Sigmoid colon (tissue), 7 donors: ENCODE measurements around the gene RBBP5. TPM values are rescaled to one million over a fixed set of nuclear protein-coding genes. Genes with fewer than 3 reads are reported as not detected.

Experiments used
- DNase-seq: peaks from one replicate; pipeline ENCODE4 v3.0.0-alpha.2; 2019
- H3K27ac ChIP-seq, 4 donors: fragments of 200-600 bp; sonication (generic); one replicate each; pipeline ENCODE4 v1.5.1; 2016 to 2019; ENCODE audit warnings: mild to moderate bottlenecking in 1 of 4
- H3K27me3 ChIP-seq, 3 donors: fragments of 200-600 bp; sonication (generic); one replicate each; pipeline ENCODE4 v1.5.1; 2019; ENCODE audit warnings: mild to moderate bottlenecking in 1 of 3
- H3K36me3 ChIP-seq, 4 donors: fragments of 200-600 bp; sonication (generic); one replicate each; pipeline ENCODE4 v1.5.1; 2016 to 2019
- H3K4me1 ChIP-seq, 4 donors: fragments of 200-600 bp; sonication (generic); one replicate each; pipeline ENCODE4 v1.5.1; 2017 to 2019
- H3K4me3 ChIP-seq, 4 donors: fragments of 200-600 bp; sonication (generic); one replicate each; pipeline ENCODE4 v1.5.1; 2017 to 2019; ENCODE audit warnings: mild to moderate bottlenecking in 2 of 4, moderate library complexity in 1 of 4
- H3K9me3 ChIP-seq, 4 donors: fragments of 200-600 bp in 3 of 4; sonication (generic) in 3 of 4; one replicate each; pipeline versions ENCODE4 v1.5.1 to v1.6.1; 2013 to 2019
- EP300 ChIP-seq, 4 donors: sonication (generic); formaldehyde crosslinking; IDR thresholded peaks; one replicate each; pipeline ENCODE4 v1.6.1; 2017; ENCODE audit warnings: antibody characterized with exemption in 4 of 4
- POLR2A ChIP-seq, 2 donors: fragments of 450-650 bp; IDR thresholded peaks; one replicate each; pipeline ENCODE4 v1.6.1; 2016; ENCODE audit warnings: antibody characterized with exemption in 2 of 2, mild to moderate bottlenecking in 2 of 2, moderate library complexity in 2 of 2
- POLR2AphosphoS5 ChIP-seq, 4 donors: sonication (generic); formaldehyde crosslinking; IDR thresholded peaks; one replicate each; pipeline ENCODE4 v1.6.1; 2017; ENCODE audit warnings: antibody characterized with exemption in 4 of 4
- WGBS, 2 donors: extraction: QIAGEN DNeasy Blood & Tissue Kit; methylation state at CpG; one replicate each; pipeline ENCODE4 v1.1.7; 2013; 5-methylcytosine and 5-hydroxymethylcytosine counted together
- intact Hi-C: fragments of 100-400 bp; cut with DNase I; formaldehyde crosslinking; loops from one replicate; pipeline ENCODE4 v1.15.1; 2023
- polyA plus RNA-seq, 3 donors: library from polyadenylated mRNA; stranded (reverse); fragments of 200-250 nt; gene quantifications; one replicate each; pipeline ENCODE4 v1.2.3, GENCODE V29; 2013
- total RNA-seq, 4 donors: library from RNA; depleted of rRNA; stranded (reverse); fragments of >200 nt; gene quantifications; one replicate each; pipeline ENCODE4 v1.1.0, GENCODE V29; 2016
- TF ChIP-seq, protein P1 (sequence below), 4 experiments: fragments of 450-650 bp in 3 of 4; fragments of 200-600 bp in 1 of 4; IDR thresholded peaks; one replicate each; pipeline ENCODE4 v1.5.1; 2016 to 2019; ENCODE audit warnings: antibody characterized with exemption in 4 of 4, mild to moderate bottlenecking in 3 of 4, moderate library complexity in 2 of 4
- donor health status: healthy with polysubstance abuse.
- donor health status: Bipolar disorder and iron deficiency.
- donor health status: healthy.

The RBBP5 gene
- total and polyA plus RNA-seq, 7 donors, result 6.6 to 36.5 (median 12.2) TPM

DNA sequence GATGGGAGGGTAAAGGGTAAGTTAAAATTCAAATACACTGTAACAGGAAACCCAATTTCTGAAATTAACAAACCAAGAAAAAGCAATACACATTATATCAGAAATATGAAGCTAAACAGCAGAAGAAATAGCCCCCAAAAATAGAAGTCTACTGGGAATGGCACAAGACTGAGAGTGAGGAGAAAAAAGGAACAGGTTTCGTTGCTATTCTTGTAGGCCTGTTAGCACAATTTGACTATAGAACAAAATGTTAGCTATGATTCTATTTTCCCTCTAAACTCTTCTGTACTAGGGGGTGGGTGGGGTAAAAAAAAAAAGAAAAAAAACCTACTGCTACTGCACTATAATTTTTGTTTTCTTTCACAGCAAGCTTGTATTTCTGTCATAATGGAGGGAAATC lies 12.5 kb downstream of the RBBP5 start:
- WGBS, 2 donors, result 94 to 95% methylated on average over 1 of the region's 1 CpG
- Histone ChIP-seq H3K4me1 (no peaks in the 10 kb centered on the region), H3K4me3 (no peak overlapping the region), H3K36me3 (peaks cover 12 to 91% (median 20%) of the 10 kb centered on the region in 4 donors), H3K27ac (no peak overlapping the region), H3K9me3 (no peaks in the 10 kb centered on the region), H3K27me3 (no peaks in the 10 kb centered on the region)
- intact Hi-C loops, result no loop called here
- TF ChIP-seq POLR2AphosphoS5 (IDR thresholded peaks at IDR 0.05), result no peak
- no peak for TF ChIP-seq EP300 (IDR thresholded peaks at IDR 0.05)
- TF ChIP-seq, protein P1, sequence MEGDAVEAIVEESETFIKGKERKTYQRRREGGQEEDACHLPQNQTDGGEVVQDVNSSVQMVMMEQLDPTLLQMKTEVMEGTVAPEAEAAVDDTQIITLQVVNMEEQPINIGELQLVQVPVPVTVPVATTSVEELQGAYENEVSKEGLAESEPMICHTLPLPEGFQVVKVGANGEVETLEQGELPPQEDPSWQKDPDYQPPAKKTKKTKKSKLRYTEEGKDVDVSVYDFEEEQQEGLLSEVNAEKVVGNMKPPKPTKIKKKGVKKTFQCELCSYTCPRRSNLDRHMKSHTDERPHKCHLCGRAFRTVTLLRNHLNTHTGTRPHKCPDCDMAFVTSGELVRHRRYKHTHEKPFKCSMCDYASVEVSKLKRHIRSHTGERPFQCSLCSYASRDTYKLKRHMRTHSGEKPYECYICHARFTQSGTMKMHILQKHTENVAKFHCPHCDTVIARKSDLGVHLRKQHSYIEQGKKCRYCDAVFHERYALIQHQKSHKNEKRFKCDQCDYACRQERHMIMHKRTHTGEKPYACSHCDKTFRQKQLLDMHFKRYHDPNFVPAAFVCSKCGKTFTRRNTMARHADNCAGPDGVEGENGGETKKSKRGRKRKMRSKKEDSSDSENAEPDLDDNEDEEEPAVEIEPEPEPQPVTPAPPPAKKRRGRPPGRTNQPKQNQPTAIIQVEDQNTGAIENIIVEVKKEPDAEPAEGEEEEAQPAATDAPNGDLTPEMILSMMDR (IDR thresholded peaks at IDR 0.05), result no peak
- TF ChIP-seq POLR2A (IDR thresholded peaks at IDR 0.05), result no peak
- DNase-seq, result no peak

DNA sequence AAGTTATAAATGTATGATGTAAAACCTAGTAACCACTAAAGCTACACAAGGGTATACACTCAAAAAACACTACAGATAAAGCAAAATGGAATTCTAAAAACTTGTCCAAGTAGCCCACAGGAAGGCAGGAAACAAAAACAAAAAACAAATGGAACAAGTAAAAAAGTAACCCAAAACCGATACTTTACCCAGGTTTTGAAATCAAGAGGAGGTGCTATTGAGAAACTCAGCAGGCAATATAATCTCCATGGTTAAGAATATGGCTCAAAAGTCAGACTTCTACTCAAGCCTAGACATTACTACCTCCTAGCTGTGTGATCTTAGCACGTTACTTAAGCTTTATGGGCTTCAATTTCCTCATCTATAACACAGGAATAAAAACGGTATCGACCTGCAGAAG lies 13.3 kb downstream of the RBBP5 start:
- no peaks in the 10 kb centered on the region for H3K27me3 ChIP-seq
- H3K36me3 ChIP-seq, result peaks cover 14 to 91% (median 24%) of the 10 kb centered on the region in 4 donors
- TF ChIP-seq EP300 (IDR thresholded peaks at IDR 0.05) (no peak), POLR2AphosphoS5 (IDR thresholded peaks at IDR 0.05) (no peak), POLR2A (IDR thresholded peaks at IDR 0.05) (no peak)
- TF ChIP-seq, protein P1 (IDR thresholded peaks at IDR 0.05), result no peak
- intact Hi-C loops, result no loop called here
- H3K4me3 ChIP-seq, result no peak overlapping the region
- H3K4me1 ChIP-seq, result no peaks in the 10 kb centered on the region
- H3K9me3 ChIP-seq, result no peaks in the 10 kb centered on the region
- DNase-seq, result no peak
- no peak overlapping the region for H3K27ac ChIP-seq
- 84 to 92% methylated on average over 4 of the region's 4 CpGs for WGBS, 2 donors

DNA sequence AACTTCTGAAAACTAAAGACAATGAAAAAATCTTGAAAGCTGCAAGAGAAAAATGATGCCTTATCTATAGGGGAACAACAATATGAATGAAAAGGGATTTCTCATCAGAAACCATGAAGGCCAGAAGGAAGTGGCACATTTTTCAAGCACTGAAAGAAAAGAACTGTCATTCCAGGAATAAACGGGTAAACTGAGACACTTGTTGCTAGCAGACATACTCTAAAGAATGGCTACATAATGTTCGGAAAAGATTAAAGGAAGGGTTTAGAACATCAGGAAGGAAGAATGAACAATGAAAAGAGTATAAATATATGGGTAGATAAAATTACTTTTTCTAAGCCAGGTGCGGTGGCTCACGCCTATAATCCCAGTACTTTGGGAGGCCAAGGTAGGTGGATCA lies 14.5 kb downstream of the RBBP5 start:
- TF ChIP-seq, protein P1 (IDR thresholded peaks at IDR 0.05), result no peak
- TF ChIP-seq EP300 (IDR thresholded peaks at IDR 0.05) (no peak), POLR2AphosphoS5 (IDR thresholded peaks at IDR 0.05) (no peak), POLR2A (IDR thresholded peaks at IDR 0.05) (no peak)
- no peak for DNase-seq
- no peaks in the 10 kb centered on the region for H3K27me3 ChIP-seq
- peaks cover 14 to 91% (median 31%) of the 10 kb centered on the region in 4 donors for H3K36me3 ChIP-seq
- H3K9me3 ChIP-seq, result no peaks in the 10 kb centered on the region
- WGBS, 2 donors, result 97% methylated on average over 4 of the region's 4 CpGs
- H3K4me1 ChIP-seq, result no peaks in the 10 kb centered on the region
- no peak overlapping the region for H3K4me3 ChIP-seq
- intact Hi-C loops, result no loop called here
- no peak overlapping the region for H3K27ac ChIP-seq

DNA sequence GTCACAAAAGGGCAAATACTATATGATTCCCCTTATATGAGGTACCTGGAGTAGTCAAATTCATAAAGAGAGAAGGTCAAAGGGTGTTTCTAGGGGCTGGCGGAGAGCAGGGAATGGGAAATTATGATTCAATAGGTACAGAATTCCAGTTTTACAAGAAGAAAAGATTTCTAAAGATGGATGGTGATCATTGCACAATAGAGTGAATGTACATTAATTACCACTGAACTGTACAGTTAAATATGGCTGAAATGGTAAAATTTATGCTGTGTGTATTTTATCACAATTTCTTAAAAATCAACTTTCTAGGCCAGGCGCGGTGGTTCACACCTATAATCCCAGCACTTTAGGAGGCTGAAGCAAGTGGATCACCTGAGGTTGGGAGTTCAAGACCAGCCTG lies 19.4 kb downstream of the RBBP5 start:
- Histone ChIP-seq H3K4me3 (no peak overlapping the region), H3K36me3 (peaks cover 34 to 93% (median 59%) of the 10 kb centered on the region in 4 donors), H3K9me3 (no peaks in the 10 kb centered on the region), H3K4me1 (no peaks in the 10 kb centered on the region), H3K27me3 (no peaks in the 10 kb centered on the region), H3K27ac (no peak overlapping the region)
- DNase-seq, result no peak
- 97 to 99% methylated on average over 3 of the region's 3 CpGs for WGBS, 2 donors
- intact Hi-C loops, result no loop called here
- TF ChIP-seq, protein P1 (IDR thresholded peaks at IDR 0.05), result no peak
- TF ChIP-seq EP300 (IDR thresholded peaks at IDR 0.05) (no peak), POLR2A (IDR thresholded peaks at IDR 0.05) (no peak), POLR2AphosphoS5 (IDR thresholded peaks at IDR 0.05) (no peak)

DNA sequence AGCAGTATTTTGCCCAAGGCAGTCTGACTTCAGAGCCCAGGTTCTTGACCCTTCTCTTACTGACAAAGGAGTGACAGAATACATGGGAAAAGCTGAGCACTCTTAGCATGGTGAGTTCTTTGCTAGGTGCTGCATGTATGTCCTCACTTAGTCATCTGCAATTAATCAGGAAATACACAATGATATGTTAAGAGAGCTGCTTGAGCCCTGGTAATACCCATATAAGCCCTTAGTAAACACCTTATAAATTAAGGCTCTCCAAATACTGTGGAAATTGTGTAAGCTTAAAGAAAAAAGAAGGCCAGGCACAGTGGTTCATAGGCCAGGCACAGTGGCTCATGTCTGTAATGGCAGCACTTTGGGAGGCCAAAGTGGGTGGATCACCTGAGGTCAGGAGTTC lies 23.5 kb downstream of the RBBP5 start:
- Histone ChIP-seq H3K27ac (no peak overlapping the region), H3K36me3 (peaks cover 53 to 98% (median 64%) of the 10 kb centered on the region in 4 donors), H3K4me1 (no peaks in the 10 kb centered on the region), H3K9me3 (no peaks in the 10 kb centered on the region), H3K4me3 (no peak overlapping the region), H3K27me3 (no peaks in the 10 kb centered on the region)
- TF ChIP-seq EP300 (IDR thresholded peaks at IDR 0.05), result no peak
- no peak for TF ChIP-seq POLR2AphosphoS5 (IDR thresholded peaks at IDR 0.05)
- TF ChIP-seq, protein P1 (IDR thresholded peaks at IDR 0.05), result no peak
- no peak for TF ChIP-seq POLR2A (IDR thresholded peaks at IDR 0.05)
- intact Hi-C loops, result no loop called here
- no peak for DNase-seq
